ENCODE data around the gene RAB8A.

DNA sequence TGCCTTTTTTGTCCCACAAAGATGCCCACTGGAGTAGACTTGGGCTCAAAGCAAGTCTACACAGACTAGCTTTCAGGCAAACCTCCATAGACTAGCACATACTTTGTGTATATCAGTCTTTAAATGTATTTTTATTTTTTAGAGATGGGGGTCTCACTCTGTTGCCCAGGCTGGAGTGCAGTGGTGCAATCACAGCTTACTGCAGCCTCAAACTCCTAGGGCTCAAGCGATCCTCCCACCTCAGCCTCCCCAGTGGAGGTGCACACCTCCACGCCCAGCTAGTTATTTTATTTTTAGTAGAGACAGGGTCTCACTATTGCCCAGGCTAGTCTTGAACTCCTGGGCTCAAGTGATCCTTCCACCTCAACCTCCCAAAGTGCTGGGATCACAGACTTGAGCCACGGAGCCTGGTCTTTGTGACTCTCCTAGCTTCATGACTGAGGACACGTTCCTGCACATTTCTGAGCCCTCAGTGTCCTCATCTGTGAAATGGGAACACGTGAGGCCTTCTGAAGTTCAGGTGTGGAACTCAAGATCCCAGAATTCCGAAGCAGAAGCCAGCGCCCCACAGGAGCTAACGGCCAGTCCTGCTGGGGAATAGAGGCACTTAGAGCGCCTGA, 40.5 kb upstream of the RAB8A start:
- TF ChIP-seq JUNB (IDR thresholded peaks at IDR 0.05; ENCODE audit: unreplicated experiment) (no peak), POLR2AphosphoS5 (IDR thresholded peaks at IDR 0.05; ENCODE audit: low read depth) (no peak), EZH2 (IDR thresholded peaks at IDR 0.05; ENCODE audit: low read depth, unreplicated experiment) (no peak), EZH2phosphoT487 (IDR thresholded peaks at IDR 0.05; ENCODE audit: unreplicated experiment) (no peak), ZNF331 (CRISPR knock-in tag; IDR thresholded peaks at IDR 0.05; ENCODE audit: low read depth) (no peak), CREB1 (CRISPR knock-in tag; IDR thresholded peaks at IDR 0.05; ENCODE audit: low read depth) (no peak)
- TF ChIP-seq, protein P1, sequence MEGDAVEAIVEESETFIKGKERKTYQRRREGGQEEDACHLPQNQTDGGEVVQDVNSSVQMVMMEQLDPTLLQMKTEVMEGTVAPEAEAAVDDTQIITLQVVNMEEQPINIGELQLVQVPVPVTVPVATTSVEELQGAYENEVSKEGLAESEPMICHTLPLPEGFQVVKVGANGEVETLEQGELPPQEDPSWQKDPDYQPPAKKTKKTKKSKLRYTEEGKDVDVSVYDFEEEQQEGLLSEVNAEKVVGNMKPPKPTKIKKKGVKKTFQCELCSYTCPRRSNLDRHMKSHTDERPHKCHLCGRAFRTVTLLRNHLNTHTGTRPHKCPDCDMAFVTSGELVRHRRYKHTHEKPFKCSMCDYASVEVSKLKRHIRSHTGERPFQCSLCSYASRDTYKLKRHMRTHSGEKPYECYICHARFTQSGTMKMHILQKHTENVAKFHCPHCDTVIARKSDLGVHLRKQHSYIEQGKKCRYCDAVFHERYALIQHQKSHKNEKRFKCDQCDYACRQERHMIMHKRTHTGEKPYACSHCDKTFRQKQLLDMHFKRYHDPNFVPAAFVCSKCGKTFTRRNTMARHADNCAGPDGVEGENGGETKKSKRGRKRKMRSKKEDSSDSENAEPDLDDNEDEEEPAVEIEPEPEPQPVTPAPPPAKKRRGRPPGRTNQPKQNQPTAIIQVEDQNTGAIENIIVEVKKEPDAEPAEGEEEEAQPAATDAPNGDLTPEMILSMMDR (conservative IDR thresholded peaks at IDR 0.05; ENCODE audit: low read depth in 2 of 2): no peak

Measured in GM23338 (cell line).